ENCODE results near the gene GPR37L1. TPM values are rescaled to one million over a fixed set of nuclear protein-coding genes. Genes with fewer than 3 reads are reported as not detected.

The GPR37L1 gene
- total RNA-seq, 1 experiment from 2014 or later: 0.05 TPM

DNA sequence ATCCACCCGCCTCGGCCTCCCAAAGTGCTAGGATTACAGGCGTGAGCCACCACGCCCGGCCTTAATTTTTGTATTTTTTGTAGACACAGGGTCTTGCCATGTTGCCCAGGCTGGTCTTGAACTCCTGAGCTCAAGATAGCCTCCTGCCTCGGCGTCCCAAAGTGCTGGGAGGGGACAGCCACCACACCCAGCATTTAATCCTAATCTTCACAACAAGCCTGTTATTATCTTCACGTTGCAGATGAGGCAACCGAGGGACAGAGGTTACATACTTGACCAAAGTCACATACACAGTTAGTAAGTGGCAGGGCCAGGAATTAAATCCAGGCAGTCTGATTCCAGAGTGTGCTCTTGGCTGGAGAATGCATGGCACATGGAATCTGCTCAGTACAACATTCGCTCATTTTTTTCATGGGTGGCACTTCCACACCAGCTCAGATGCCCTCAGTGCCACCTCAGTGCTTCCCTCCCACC is 4.8 kb upstream of the GPR37L1 start:
- Histone ChIP-seq H3K9me3 (replicated peaks) (no peaks in the 10 kb centered on the region), H3K36me3 (no peaks in the 10 kb centered on the region), H3K27me3 (replicated peaks) (no peaks in the 10 kb centered on the region), H3K4me3 (no peak overlapping the region), H3K4me1 (replicated peaks) (peaks cover 21% of the 10 kb centered on the region), H3K27ac (no peak overlapping the region)
- DNase-seq (ENCODE audit: low read depth in 1 of 2, low spot score in 2 of 2): no peak

DNA sequence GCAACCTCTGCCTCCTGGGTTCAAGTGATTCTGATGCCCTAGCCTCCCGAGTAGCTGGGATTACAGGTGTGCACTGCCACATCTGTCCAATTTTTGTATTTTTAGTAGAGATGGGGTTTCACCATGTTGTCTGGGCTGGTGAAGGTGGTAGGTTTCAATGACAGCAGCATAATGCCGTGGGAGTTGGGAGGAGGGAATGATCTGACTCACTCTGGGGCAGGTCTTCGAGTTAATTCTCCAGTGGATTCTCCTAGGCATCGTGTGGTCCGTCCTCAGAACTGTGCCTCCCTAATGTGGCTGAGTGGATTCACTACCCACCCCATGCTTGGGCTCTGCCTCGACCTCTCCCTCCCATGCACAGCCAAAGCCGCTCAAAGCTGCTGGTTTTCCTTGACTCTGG is 1.7 kb upstream of the GPR37L1 start:
- Histone ChIP-seq H3K4me1 (replicated peaks) (peaks cover 11% of the 10 kb centered on the region), H3K9me3 (replicated peaks) (no peaks in the 10 kb centered on the region), H3K36me3 (no peaks in the 10 kb centered on the region), H3K27me3 (replicated peaks) (no peaks in the 10 kb centered on the region), H3K27ac (no peak overlapping the region), H3K4me3 (no peak overlapping the region)
- no peak for DNase-seq (ENCODE audit: low read depth in 1 of 2, low spot score in 2 of 2)

DNA sequence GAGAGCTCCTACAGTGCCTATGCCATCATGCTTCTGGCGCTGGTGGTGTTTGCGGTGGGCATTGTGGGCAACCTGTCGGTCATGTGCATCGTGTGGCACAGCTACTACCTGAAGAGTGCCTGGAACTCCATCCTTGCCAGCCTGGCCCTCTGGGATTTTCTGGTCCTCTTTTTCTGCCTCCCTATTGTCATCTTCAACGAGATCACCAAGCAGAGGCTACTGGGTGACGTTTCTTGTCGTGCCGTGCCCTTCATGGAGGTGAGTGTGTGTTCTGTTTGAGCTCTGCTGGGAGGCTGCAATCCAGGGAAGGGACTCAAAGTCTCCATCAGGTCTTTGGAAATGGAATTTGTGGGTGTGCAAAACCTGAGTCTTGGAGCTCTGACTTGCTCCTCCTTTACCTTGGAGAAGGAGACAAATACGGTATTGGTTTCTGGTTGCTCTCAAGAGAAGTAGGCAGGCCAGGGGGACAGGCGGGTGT is 658 bp downstream of the GPR37L1 start:
- H3K4me1 ChIP-seq (replicated peaks): peaks cover 5% of the 10 kb centered on the region
- DNase-seq (ENCODE audit: low read depth in 1 of 2, low spot score in 2 of 2): no peak
- H3K36me3 ChIP-seq: no peaks in the 10 kb centered on the region
- H3K4me3 ChIP-seq: no peak overlapping the region
- no peak overlapping the region for H3K27ac ChIP-seq
- no peaks in the 10 kb centered on the region for H3K27me3 ChIP-seq (replicated peaks)
- H3K9me3 ChIP-seq (replicated peaks): no peaks in the 10 kb centered on the region

DNA sequence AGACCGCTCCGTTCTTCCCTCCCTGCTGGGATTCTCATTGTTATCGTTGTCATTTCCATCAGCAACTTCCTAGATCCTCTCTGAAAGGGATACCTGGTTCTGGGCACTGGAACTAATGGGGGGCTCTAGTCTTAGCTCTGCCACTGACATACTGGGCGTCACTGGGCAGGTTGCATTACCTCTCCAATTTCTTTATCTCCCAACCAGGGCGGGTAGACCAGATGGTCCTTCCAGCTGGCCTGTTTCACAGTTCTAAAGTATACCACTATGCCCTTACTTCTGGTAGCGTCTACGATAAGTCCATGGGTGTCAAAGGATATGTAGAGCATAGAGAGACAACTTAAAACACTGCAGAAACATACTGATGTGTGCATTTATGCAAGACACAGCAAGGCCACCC is 1.4 kb downstream of the GPR37L1 start:
- no peak for DNase-seq (ENCODE audit: low read depth in 1 of 2, low spot score in 2 of 2)
- Histone ChIP-seq H3K9me3 (replicated peaks) (no peaks in the 10 kb centered on the region), H3K27ac (no peak overlapping the region), H3K4me3 (no peak overlapping the region), H3K27me3 (replicated peaks) (no peaks in the 10 kb centered on the region), H3K36me3 (no peaks in the 10 kb centered on the region), H3K4me1 (replicated peaks) (no peaks in the 10 kb centered on the region; the same call in 1 of the 2 replicates)

DNA sequence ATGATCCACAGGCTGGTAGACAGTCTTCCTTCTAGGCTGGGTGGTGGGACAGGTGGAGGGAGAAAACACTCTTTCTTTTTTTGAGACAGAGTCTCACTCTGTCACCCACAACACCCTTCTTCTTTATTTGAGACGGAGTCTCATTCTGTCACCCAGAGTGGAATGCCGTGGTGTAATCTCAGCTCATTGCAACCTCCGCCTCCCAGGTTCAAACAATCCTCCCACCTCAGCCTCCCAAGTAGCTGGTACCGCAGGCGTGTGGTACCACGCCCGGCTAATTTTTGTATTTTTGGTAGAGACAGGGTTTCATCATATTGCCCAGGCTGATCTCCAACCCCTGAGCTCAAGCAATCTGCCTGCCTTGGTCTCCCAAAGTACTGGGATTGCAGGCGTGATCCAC is 2.9 kb downstream of the GPR37L1 start:
- Histone ChIP-seq H3K4me1 (replicated peaks) (no peaks in the 10 kb centered on the region), H3K36me3 (no peaks in the 10 kb centered on the region), H3K27me3 (replicated peaks) (no peaks in the 10 kb centered on the region), H3K27ac (no peak overlapping the region), H3K9me3 (replicated peaks) (no peaks in the 10 kb centered on the region), H3K4me3 (no peak overlapping the region)
- no peak for DNase-seq (ENCODE audit: low read depth in 1 of 2, low spot score in 2 of 2)

DNA sequence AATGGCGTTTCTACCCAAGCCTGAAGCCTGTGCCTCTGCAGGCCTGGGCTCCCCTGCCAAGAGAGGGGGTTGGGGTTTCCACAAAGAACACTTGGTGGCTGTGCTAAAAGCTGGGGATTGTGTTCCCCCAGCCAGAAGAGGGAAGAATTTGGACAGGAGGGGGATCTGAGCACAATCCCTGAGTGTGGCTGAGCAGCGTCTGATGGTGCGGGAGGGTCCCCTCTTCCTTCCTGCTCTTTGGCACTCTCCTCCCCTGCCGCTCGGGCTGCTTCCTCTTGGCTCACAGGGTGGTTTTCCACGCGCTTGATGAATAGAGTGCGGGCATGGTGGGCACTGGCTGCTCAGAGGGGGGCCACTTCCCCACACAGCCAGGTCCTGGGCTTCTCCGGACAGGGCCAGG is 3.7 kb downstream of the GPR37L1 start:
- H3K27ac ChIP-seq: no peak overlapping the region
- no peaks in the 10 kb centered on the region for H3K4me1 ChIP-seq (replicated peaks)
- no peaks in the 10 kb centered on the region for H3K9me3 ChIP-seq (replicated peaks)
- H3K4me3 ChIP-seq: no peak overlapping the region
- no peak for DNase-seq (ENCODE audit: low read depth in 1 of 2, low spot score in 2 of 2)
- no peaks in the 10 kb centered on the region for H3K36me3 ChIP-seq
- H3K27me3 ChIP-seq (replicated peaks): no peaks in the 10 kb centered on the region

DNA sequence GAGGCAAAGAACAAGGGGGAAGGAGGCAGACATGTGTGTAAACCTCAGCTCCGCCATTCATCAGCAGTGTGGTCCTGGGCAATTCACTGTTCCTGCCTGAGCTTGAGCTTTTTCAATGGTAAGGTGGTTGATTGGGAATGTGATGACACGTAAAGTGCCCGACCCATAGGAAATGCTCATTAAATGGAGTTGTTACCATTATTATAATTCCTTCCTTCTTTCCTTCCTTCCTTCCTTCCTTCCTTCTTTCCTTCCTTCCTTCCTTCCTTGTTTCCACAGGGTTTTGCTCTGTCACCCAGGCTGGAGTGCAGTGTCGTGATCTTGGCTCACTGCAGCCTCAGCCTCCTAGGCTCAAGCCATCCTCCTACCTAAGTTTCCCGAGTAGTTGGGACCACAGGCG is 4.3 kb downstream of the GPR37L1 start:
- H3K27me3 ChIP-seq (replicated peaks): no peaks in the 10 kb centered on the region
- DNase-seq (ENCODE audit: low read depth in 1 of 2, low spot score in 2 of 2): no peak
- no peak overlapping the region for H3K4me3 ChIP-seq

DNA sequence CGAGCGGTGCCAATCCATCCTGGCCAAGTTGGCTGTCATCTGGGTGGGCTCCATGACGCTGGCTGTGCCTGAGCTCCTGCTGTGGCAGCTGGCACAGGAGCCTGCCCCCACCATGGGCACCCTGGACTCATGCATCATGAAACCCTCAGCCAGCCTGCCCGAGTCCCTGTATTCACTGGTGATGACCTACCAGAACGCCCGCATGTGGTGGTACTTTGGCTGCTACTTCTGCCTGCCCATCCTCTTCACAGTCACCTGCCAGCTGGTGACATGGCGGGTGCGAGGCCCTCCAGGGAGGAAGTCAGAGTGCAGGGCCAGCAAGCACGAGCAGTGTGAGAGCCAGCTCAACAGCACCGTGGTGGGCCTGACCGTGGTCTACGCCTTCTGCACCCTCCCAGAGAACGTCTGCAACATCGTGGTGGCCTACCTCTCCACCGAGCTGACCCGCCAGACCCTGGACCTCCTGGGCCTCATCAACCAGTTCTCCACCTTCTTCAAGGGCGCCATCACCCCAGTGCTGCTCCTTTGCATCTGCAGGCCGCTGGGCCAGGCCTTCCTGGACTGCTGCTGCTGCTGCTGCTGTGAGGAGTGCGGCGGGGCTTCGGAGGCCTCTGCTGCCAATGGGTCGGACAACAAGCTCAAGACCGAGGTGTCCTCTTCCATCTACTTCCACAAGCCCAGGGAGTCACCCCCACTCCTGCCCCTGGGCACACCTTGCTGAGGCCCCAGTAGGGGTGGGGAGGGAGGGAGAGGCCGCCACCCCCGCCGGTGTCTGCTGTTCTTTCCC is 5.3 kb downstream of the GPR37L1 start:
- no peak for DNase-seq (ENCODE audit: low read depth in 1 of 2, low spot score in 2 of 2)
- H3K27me3 ChIP-seq (replicated peaks): no peaks in the 10 kb centered on the region
- no peaks in the 10 kb centered on the region for H3K4me1 ChIP-seq (replicated peaks)
- peaks cover 13% of the 10 kb centered on the region for H3K36me3 ChIP-seq
- no peak overlapping the region for H3K27ac ChIP-seq
- no peaks in the 10 kb centered on the region for H3K9me3 ChIP-seq (replicated peaks)
- no peak overlapping the region for H3K4me3 ChIP-seq

More for the DNA sequence above, 4.3 kb downstream of the GPR37L1 start:
- Histone ChIP-seq H3K27ac (no peak overlapping the region), H3K9me3 (replicated peaks) (no peaks in the 10 kb centered on the region), H3K36me3 (peaks cover 4% of the 10 kb centered on the region; the same call in 1 of the 2 replicates), H3K4me1 (replicated peaks) (no peaks in the 10 kb centered on the region)

DNA sequence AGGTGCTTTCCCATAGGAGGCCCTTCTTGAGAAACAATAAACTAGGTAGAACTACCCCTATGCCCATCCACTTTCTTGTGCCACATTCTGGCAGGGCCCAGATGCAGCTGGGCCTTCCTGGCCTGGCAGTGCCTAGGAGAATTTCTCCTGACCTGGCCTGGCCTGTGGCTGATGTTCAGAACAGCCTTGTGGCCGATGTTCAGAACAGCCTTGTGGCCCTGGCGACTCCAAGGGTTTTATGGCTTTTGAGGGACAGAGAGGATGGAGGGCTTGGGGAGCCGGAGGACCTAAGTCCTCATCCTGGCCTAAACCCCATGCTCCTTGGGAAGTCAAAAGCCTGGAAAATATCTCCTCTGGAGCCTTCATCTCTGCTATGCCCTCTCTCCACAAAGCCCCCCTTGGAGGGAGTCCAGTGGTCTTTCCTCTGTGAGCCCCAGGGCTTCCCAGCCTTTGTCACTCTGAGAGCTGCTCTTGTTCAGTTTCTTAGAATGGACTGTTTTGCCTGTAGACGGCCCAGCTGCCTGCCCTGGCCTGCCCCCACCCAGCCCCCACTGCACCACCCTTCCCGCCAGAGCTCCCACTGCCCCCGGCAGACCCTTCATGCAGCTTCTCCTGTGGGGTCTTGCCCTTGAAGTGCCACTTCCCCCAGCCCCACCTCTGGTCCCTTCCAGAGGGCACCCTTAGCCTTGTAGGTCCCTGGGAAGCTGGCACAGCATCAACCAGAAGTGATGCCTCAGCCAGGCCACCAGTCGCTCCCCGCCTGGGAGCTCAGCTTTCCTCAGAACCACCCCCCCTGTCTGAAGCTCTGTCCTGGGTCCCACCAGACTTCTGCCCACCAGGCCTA is 7.0 kb downstream of the GPR37L1 start:
- H3K4me3 ChIP-seq: no peak overlapping the region
- peaks cover 23% of the 10 kb centered on the region for H3K36me3 ChIP-seq
- H3K27me3 ChIP-seq (replicated peaks): no peaks in the 10 kb centered on the region
- H3K9me3 ChIP-seq (replicated peaks): no peaks in the 10 kb centered on the region
- no peaks in the 10 kb centered on the region for H3K4me1 ChIP-seq (replicated peaks)
- DNase-seq (ENCODE audit: low read depth in 1 of 2, low spot score in 2 of 2): no peak
- no peak overlapping the region for H3K27ac ChIP-seq

DNA sequence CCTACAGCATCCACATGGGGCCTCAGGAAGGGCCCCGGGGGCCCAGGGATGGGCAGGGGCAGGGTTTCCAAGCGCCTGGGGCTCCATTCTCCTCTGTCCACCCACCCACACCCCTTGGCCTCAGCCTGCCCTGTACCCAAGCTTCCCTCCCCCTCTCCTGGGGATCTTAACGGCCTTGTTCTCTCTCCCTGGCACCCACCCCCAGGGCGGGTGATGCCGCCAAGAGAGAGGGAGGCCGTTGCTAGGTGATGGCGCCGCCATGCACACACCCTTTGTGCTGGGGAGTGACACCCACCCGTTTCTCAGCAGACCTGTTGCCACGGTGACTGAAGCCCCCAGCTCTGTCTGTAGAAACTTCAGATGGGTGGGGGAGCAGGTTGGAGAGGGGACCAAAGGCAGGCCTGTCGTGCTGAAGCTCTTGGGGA is 7.6 kb downstream of the GPR37L1 start:
- Histone ChIP-seq H3K4me3 (no peak overlapping the region), H3K4me1 (replicated peaks) (no peaks in the 10 kb centered on the region), H3K27ac (no peak overlapping the region), H3K9me3 (replicated peaks) (no peaks in the 10 kb centered on the region), H3K27me3 (replicated peaks) (no peaks in the 10 kb centered on the region), H3K36me3 (peaks cover 28% of the 10 kb centered on the region)
- DNase-seq (ENCODE audit: low read depth in 1 of 2, low spot score in 2 of 2): no peak

DNA sequence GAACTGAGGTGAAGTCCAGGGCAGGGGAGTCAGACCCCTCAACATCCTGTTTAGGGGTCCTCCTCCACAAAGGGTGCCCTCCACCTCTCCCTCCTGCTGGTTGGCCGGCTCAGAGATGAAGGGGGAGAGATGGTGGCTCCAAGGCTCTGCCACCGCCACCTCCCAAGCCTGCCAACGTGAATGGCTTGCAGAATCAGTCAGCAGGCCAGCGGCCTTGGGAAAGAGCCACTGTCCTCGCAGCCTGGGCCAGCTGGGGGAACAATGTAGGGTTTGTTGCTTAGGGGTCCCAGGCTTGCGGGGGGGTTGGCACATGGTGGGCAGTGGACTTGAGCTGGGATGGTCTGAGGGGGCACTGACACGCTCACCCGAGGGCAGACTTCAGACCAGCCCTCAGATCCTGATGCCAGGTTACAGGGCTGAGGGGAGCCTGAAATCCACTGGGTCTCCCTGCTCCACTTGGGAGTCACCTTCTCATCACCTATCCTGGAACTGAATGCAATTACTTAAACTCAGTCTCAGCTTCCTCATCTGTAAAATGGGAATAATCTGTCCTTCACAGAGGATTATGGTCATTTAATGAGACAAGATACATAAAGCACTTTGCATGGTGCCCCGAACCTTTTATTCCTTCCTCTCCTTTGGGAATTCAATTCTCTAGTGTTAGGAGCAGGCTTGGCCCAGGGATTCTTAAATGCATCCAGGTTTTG is 8.3 kb downstream of the GPR37L1 start:
- H3K36me3 ChIP-seq: peaks cover 33% of the 10 kb centered on the region
- H3K4me3 ChIP-seq: no peak overlapping the region
- DNase-seq (ENCODE audit: low read depth in 1 of 2, low spot score in 2 of 2): no peak
- no peaks in the 10 kb centered on the region for H3K4me1 ChIP-seq (replicated peaks)
- no peak overlapping the region for H3K27ac ChIP-seq
- H3K9me3 ChIP-seq (replicated peaks): no peaks in the 10 kb centered on the region
- no peaks in the 10 kb centered on the region for H3K27me3 ChIP-seq (replicated peaks)

DNA sequence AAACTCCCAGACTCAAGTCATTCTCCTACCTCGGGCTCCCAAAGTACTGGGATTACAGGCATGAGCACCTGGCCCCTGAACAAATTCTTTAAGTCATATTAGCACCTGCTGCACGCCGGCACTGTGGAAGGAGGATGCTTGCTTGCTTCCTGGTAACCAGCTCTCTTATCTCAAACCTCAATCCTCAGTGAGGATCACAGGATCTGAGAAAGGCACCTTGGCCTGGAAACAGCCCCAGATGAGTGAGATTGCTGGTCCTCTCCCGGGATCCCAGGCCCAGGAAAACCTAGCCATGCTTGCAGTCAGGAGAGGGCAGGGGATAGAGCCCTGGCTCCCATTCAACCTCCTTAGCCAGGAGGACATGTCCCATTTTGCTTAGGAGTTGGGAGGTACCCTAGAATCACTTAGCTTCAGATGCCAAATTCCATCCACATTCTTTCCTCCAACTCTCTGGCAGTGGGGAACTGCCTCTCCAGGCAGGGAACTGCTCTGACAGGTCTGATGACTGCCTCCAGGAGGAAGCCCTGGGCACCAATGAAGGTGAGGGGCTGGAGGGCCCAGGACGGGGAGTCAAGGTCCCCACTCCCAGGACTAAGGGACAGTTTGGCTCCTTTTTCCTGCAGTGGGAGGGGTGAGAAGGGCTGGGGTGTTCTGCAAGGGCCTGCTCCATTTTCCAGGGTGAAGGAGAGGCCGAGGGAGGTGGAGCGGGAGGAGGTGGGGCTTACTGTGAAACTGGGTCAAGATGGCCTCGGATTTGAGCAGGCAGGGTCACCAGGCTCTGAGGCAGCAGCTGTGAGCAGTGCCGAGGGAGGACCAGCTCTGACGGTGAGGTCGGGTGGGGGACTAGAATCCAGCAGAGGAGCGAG is 9.5 kb downstream of the GPR37L1 start:
- H3K9me3 ChIP-seq (replicated peaks): no peaks in the 10 kb centered on the region
- H3K4me1 ChIP-seq (replicated peaks): no peaks in the 10 kb centered on the region
- H3K4me3 ChIP-seq: no peak overlapping the region
- no peaks in the 10 kb centered on the region for H3K27me3 ChIP-seq (replicated peaks)
- no peak overlapping the region for H3K27ac ChIP-seq
- peaks cover 39% of the 10 kb centered on the region for H3K36me3 ChIP-seq
- DNase-seq (ENCODE audit: low read depth in 1 of 2, low spot score in 2 of 2): no peak

DNA sequence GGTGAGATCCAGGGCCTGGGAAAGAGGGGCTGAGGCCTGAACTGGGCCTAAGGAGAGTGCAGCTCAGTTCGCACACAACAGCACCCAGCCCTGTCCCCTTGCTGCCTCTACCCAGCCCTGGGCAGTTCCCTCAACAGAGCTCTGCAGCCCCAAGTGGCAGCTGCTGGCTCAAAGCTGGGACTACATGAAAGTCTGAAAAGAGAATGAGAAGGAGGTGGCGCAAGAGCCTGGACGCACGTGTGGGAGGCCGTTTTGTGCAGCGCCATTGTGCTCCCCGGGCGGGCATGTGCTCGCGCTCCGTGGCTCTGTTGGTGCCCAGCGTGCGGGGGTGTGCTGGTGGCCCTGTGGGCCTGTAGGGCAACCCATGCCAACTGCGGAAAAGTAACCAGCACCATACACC is 10.3 kb downstream of the GPR37L1 start:
- DNase-seq (ENCODE audit: low read depth in 1 of 2, low spot score in 2 of 2): no peak

More for the DNA sequence above, 10.3 kb downstream of the GPR37L1 start:
- Histone ChIP-seq H3K4me3 (no peak overlapping the region), H3K27me3 (replicated peaks) (no peaks in the 10 kb centered on the region), H3K27ac (no peak overlapping the region), H3K36me3 (peaks cover 44% of the 10 kb centered on the region), H3K4me1 (replicated peaks) (no peaks in the 10 kb centered on the region), H3K9me3 (replicated peaks) (no peaks in the 10 kb centered on the region)

Data from SJSA1 (cell line).